HCT116 (cell line): ENCODE measurements around the gene KIF5C. TPM values are rescaled to one million over a fixed set of nuclear protein-coding genes. Genes with fewer than 3 reads are reported as not detected.

ENCODE experiments used
- ATAC-seq: fragments of 200-7000 bp; cut with Tn5 transposase; 2 replicates; pipeline ENCODE4 v1.9.1; 2020; ENCODE audit warnings: mild to moderate bottlenecking, moderate library complexity
- BruUV-seq: library from RNA; stranded (reverse); fragments of 400-500 nt; replicated peaks from 2 replicates; lab custom pipeline; 2021; lab: Mats Ljungman, UMichigan
- CTCF ChIA-PET: fragments of 300-600 bp; sonication (Branson Sonifier 250); formaldehyde crosslinking; loops from one replicate; lab custom pipeline; 2021; ENCODE audit warnings: antibody characterized with exemption; lab: Charles Lee
- POLR2A ChIA-PET: fragments of 300-600, 350-600 bp; sonication (Branson Sonifier 250); formaldehyde crosslinking; loops from one replicate; lab custom pipeline; 2021; ENCODE audit warnings: antibody characterized with exemption; lab: Charles Lee
- RAD21 ChIA-PET, 2 experiments: fragments of 300-600 bp; sonication (Branson Sonifier 250); formaldehyde crosslinking; loops; one replicate each; lab custom pipeline; 2023; ENCODE audit warnings: low total read pairs in 2 of 2; ENCODE audit not compliant: uncharacterized antibody in 2 of 2, unreplicated experiment in 2 of 2, low non-redundant PET in 1 of 2; lab: Charles Lee
- DNase-seq: peaks from one replicate; pipeline ENCODE4 v3.0.0-alpha.2; 2010; ENCODE audit warnings: low read depth, low spot score
- H2AFZ ChIP-seq: fragments of 200-600 bp; shearing (Covaris generic), sonication (generic); 2 replicates; pipeline ENCODE4 v1.6.1; 2017; ENCODE audit warnings: low read depth, mixed run types, mixed read lengths, antibody characterized with exemption, low read length; ENCODE audit not compliant: poor library complexity, severe bottlenecking
- H3K27ac ChIP-seq: 2 replicates; pipeline ENCODE4 v1.5.1; 2012; ENCODE audit warnings: low read depth, low read length
- H3K27me3 ChIP-seq: fragments of 200-600 bp; sonication (generic); 2 replicates; pipeline ENCODE4 v1.6.1; 2016; ENCODE audit warnings: mixed run types, low read length, mixed read lengths; ENCODE audit not compliant: insufficient read depth
- H3K36me3 ChIP-seq, 2 experiments: fragments of 200-500 bp in 1 of 2; fragments of 200-600 bp in 1 of 2; sonication (Bioruptor generic) in 1 of 2; sonication (generic) in 1 of 2; 2 replicates each; pipeline versions ENCODE4 v1.5.1 to v1.6.1; 2014 to 2016; ENCODE audit warnings: low read length in 2 of 2, inconsistent platforms in 1 of 2, mixed read lengths in 1 of 2, mixed run types in 1 of 2; ENCODE audit not compliant: insufficient read depth in 2 of 2, control insufficient read depth in 1 of 2
- H3K4me1 ChIP-seq, 2 experiments: fragments of 200-600 bp in 1 of 2; sonication (generic) in 1 of 2; 2 replicates each; pipeline versions ENCODE4 v1.5.1 to v1.6.1; 2012 to 2017; ENCODE audit warnings: low read length in 2 of 2, inconsistent platforms in 1 of 2, mild to moderate bottlenecking in 1 of 2, mixed read lengths in 1 of 2, mixed run types in 1 of 2, moderate library complexity in 1 of 2; ENCODE audit not compliant: insufficient read depth in 2 of 2, control insufficient read depth in 1 of 2
- H3K4me2 ChIP-seq: fragments of 200-600 bp; sonication (generic); 2 replicates; pipeline ENCODE4 v1.6.1; 2017; ENCODE audit warnings: mixed run types, low read length, mixed read lengths
- H3K4me3 ChIP-seq, 2 experiments: fragments of 200-600 bp in 1 of 2; sonication (generic) in 1 of 2; replicated peaks in 1 of 2; 2 replicates each; pipeline ENCODE4 v1.5.1; 2011 to 2016; ENCODE audit warnings: low read length in 2 of 2, control low read depth in 1 of 2, low read depth in 1 of 2, mild to moderate bottlenecking in 1 of 2, mixed read lengths in 1 of 2, mixed run types in 1 of 2
- H3K79me2 ChIP-seq: fragments of 200-600 bp; sonication (generic); 2 replicates; pipeline ENCODE4 v1.6.1; 2017; ENCODE audit warnings: mild to moderate bottlenecking, mixed run types, low read length, moderate library complexity, mixed read lengths; ENCODE audit not compliant: insufficient read depth
- H3K9ac ChIP-seq: fragments of 200-600 bp; sonication (generic); 2 replicates; pipeline ENCODE4 v1.6.1; 2016; ENCODE audit warnings: low read length, mixed read lengths
- H3K9me2 ChIP-seq: fragments of 200-600 bp; sonication (generic), shearing (Covaris generic); 2 replicates; pipeline ENCODE4 v1.6.1; 2017; ENCODE audit warnings: mixed run types, mild to moderate bottlenecking, moderate library complexity; ENCODE audit not compliant: insufficient read depth
- H3K9me3 ChIP-seq, 2 experiments: fragments of 200-500 bp in 1 of 2; fragments of 200-600 bp in 1 of 2; sonication (Bioruptor generic) in 1 of 2; sonication (generic) in 1 of 2; 2 replicates each; pipeline ENCODE4 v1.6.1; 2014 to 2017; ENCODE audit warnings: low read length in 2 of 2, mixed read lengths in 2 of 2, inconsistent platforms in 1 of 2, low read depth in 1 of 2, mild to moderate bottlenecking in 1 of 2, mixed run types in 1 of 2, moderate library complexity in 1 of 2; ENCODE audit not compliant: control insufficient read depth in 1 of 2, insufficient read depth in 1 of 2
- H4K20me1 ChIP-seq: fragments of 200-600 bp; sonication (generic), shearing (Covaris generic); 2 replicates; pipeline ENCODE4 v1.6.1; 2017; ENCODE audit warnings: mixed run types, mild to moderate bottlenecking, moderate library complexity; ENCODE audit not compliant: insufficient read depth
- ATF3 ChIP-seq: IDR thresholded peaks from 2 replicates; pipeline ENCODE4 v1.6.1; 2012
- CBX3 ChIP-seq: IDR thresholded peaks from 2 replicates; pipeline ENCODE4 v1.6.1; 2012; ENCODE audit warnings: low read depth
- CEBPB ChIP-seq: IDR thresholded peaks from 2 replicates; pipeline ENCODE4 v1.6.1; 2012; ENCODE audit warnings: low read depth
- CTCF ChIP-seq, 3 experiments: fragments of 200-600 bp in 1 of 3; sonication (generic) in 1 of 3; IDR thresholded peaks in 2 of 3; conservative IDR thresholded peaks in 1 of 3; 2 replicates each; pipeline ENCODE4 v1.5.1; 2012 to 2017; ENCODE audit warnings: low read depth in 2 of 3, low read length in 2 of 3, antibody characterized with exemption in 1 of 3, borderline replicate concordance in 1 of 3, control low read depth in 1 of 3, mild to moderate bottlenecking in 1 of 3, mixed read lengths in 1 of 3, mixed run types in 1 of 3, moderate library complexity in 1 of 3; ENCODE audit not compliant: insufficient read depth in 1 of 3
- EGR1 ChIP-seq: IDR thresholded peaks from 2 replicates; pipeline ENCODE4 v1.6.1; 2012; ENCODE audit warnings: low read depth
- EZH2phosphoT487 ChIP-seq: fragments of 200-600 bp; IDR thresholded peaks from 2 replicates; pipeline ENCODE4 v1.6.1; 2018; ENCODE audit warnings: antibody characterized with exemption, borderline replicate concordance
- JUND ChIP-seq: IDR thresholded peaks from 2 replicates; pipeline ENCODE4 v1.6.1; 2012
- POLR2AphosphoS5 ChIP-seq: IDR thresholded peaks from 2 replicates; pipeline ENCODE4 v1.6.1; 2011; ENCODE audit warnings: mild to moderate bottlenecking, low read depth, low read length, moderate library complexity
- REST ChIP-seq: IDR thresholded peaks from 2 replicates; pipeline ENCODE4 v1.6.1; 2012; ENCODE audit warnings: low read depth
- SRF ChIP-seq: IDR thresholded peaks from 2 replicates; pipeline ENCODE4 v1.6.1; 2012; ENCODE audit warnings: low read depth
- TCF7L2 ChIP-seq: IDR thresholded peaks from 2 replicates; pipeline ENCODE4 v1.7.0; 2011; ENCODE audit warnings: borderline replicate concordance, inconsistent platforms; ENCODE audit not compliant: insufficient read depth, insufficient read length; ENCODE audit errors: extremely low read depth
- ZNF274 ChIP-seq: fragments of 200-500 bp; sonication (Bioruptor generic); IDR thresholded peaks from 2 replicates; pipeline ENCODE4 v1.6.1; 2014; ENCODE audit warnings: mild to moderate bottlenecking, low read depth, low read length, inconsistent platforms
- intact Hi-C: fragments of 100-400 bp; cut with micrococcal nuclease; formaldehyde crosslinking; loops from 2 replicates; pipeline ENCODE4 v1.10.0; 2022
- total RNA-seq: library from RNA; stranded (reverse); gene quantifications from one replicate; pipeline ENCODE4 v1.2.1, GENCODE V29; 2021; ENCODE audit not compliant: unreplicated experiment

The KIF5C gene
- total RNA-seq, 1 experiment from 2014 or later = 6.5 TPM

GRCh38 chr2:148981324-148981723, 106.3 kb downstream of the KIF5C start:
- ChIA-PET POLR2A (no interaction called here), RAD21 (no interaction called here), CTCF (no interaction called here)
- no peaks in the 10 kb centered on the region for H3K36me3 ChIP-seq
- no peak overlapping the region for H2AFZ ChIP-seq
- H4K20me1 ChIP-seq = no peaks in the 10 kb centered on the region
- peak; percentile 67 for ATAC-seq
- H3K27me3 ChIP-seq = no peaks in the 10 kb centered on the region
- no peaks in the 10 kb centered on the region for H3K4me1 ChIP-seq
- no peak overlapping the region for H3K4me2 ChIP-seq
- DNase-seq = peak; percentile 6
- no peak overlapping the region for H3K4me3 ChIP-seq
- no peaks in the 10 kb centered on the region for H3K79me2 ChIP-seq
- no TSS peak for BruUV-seq
- no peak overlapping the region for H3K9ac ChIP-seq
- H3K27ac ChIP-seq = no peak overlapping the region
- TF ChIP-seq SRF (no peak), CTCF (IDR thresholded peaks at IDR 0.05 in 2 of 3, conservative IDR thresholded peaks at IDR 0.05 in 1 of 3; ENCODE audit: borderline replicate concordance in 1 of 3, insufficient read depth in 1 of 3, low read depth in 2 of 3, low read length in 2 of 3) (no peak), POLR2AphosphoS5 (no peak), CEBPB (no peak), REST (no peak), EZH2phosphoT487 (no peak), EGR1 (no peak), JUND (no peak), ATF3 (no peak), TCF7L2 (no peak), CBX3 (no peak), ZNF274 (no peak)
- no peaks in the 10 kb centered on the region for H3K9me2 ChIP-seq
- H3K9me3 ChIP-seq = no peaks in the 10 kb centered on the region
- intact Hi-C loops = no loop called here
